HG03064 (cell line): ENCODE data around the gene TOR1AIP2.
"Not testable (repeated sequence)": the region's sequence is repeated elsewhere in the genome, so short reads cannot be mapped to it uniquely, and the experiment has no call there.

Experiments used
- ATAC-seq: cut with Tn5 transposase; IDR thresholded peaks from one replicate; pipeline ENCODE4 v1.9.1; 2021; ENCODE audit warnings: low read depth; ENCODE audit not compliant: unreplicated experiment

TOR1AIP2 gene

DNA sequence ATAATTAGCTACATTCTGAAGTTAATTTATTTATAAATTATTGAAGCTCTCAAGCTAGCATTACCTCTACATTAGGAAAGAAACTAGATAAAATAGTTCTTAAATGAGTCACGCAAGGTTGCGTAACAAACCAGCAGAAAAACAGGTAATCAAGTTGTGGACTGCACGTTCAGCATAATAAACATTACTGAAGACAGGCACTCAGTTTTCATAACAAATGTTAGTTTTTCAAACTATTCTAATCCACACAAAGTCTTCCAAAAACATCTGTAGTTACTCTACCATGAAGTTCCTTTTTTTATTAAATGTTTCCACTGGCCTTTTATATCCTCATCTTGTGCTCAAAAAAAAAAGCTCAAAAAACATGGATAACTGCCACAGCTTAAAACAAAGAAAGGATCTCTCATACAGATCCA, 1.3 kb downstream of the TOR1AIP2 start:
- ATAC-seq: no peak

DNA sequence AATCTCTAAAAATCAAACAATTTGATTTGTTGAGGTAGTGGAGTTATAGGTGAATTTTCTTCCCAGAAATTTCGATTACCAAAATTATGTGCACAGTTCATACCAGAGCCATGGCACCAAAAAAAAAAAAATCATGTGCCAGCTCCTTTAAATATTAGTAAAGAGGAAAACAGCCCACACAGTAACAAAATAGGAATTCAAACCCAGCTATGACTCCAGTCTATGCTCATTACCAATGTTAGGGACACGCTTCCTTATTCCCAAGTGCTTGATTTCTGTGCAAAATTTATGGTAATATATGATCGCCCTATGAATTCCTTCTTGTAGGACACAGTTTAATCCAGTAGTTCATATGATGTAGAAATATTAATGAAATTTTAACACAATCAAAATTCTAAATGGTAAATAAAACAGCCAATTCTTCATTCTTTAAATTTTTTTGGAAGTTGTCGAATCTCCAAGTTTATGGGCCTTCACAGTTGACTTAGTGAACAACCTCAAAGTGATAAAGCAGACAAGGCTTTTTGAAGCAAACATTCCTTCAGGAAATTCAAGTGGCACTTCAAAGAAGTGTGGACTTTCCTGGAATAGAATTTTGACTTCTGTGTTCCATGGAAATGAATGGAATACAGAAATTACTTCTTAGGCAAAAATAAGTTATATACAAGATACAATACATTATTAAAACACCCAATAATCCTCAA, 1.9 kb downstream of the TOR1AIP2 start:
- ATAC-seq: no peak

DNA sequence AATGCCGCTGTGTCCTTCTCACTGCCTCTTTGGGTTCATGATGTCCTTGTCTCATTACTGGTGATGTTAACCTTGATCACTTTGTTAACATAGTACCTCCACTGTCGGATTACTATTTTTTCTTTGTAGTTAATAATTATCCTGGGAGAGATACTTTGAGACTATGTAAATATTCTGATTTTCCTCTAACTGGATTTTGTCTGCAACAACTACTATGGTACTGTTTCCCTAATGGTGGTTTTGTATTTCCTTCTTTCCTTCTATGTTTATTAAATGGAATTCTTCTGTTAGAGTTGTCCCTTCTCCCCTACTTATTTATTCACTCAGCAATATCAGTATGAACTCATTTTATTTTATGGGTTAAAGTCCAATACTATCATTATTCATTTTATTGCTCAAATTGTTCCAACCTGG, 4.2 kb downstream of the TOR1AIP2 start:
- no peak for ATAC-seq

DNA sequence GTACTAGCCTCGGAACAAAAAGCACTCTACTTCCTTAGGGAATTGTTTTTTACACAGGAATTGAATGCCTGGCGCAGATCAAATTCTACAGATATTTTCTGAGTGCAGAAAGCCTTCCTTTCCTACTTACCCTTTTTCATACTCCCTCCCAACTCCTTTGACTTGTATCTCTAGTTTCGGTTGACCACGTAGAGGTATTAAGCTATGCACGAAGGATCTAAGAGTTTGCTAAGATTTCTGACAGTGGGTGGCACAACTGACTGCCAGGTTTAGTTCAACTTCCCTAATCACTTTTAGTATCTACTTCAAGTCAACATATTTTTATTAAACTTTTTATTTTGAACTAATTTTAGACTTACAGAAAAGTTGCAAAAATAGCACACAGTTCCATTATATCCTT, 5.0 kb downstream of the TOR1AIP2 start:
- ATAC-seq: no peak

DNA sequence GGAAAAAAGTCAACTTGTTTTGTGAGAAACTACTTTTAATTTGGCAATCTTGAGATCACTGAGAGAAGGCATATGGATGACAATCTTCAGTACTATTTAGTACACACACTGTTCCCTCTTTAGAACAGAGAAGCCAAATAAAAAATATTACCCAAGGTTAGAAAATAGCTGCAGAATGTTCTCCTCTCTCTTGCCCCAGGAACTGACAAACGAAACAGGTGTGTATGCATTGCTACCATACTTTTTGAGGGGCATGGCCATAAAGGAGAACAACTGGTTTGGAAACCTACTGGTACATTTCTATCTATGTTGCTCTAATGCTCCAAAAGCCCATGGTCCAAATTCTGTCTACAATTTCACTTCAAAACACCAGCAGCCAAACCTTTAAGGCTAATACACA, 5.7 kb downstream of the TOR1AIP2 start:
- ATAC-seq: no peak

DNA sequence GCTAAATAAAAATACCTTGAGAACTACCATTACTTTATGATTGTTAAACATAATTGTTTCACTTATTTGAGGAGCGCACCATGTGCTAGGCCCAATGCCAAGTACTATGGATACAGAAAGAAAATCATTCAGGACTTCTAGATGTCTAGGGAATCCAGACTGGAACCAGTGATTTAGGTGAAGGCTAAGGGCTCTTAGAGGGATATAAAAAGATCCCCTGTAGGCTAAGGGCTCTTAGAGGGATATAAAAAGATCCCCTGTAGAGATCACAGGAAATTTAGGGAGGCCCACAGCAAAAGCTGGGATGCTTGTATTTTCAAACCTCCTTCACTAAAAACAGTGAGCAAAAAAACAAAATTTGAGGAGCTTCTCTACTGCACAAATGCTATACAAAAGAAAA, 6.7 kb downstream of the TOR1AIP2 start:
- no peak for ATAC-seq

DNA sequence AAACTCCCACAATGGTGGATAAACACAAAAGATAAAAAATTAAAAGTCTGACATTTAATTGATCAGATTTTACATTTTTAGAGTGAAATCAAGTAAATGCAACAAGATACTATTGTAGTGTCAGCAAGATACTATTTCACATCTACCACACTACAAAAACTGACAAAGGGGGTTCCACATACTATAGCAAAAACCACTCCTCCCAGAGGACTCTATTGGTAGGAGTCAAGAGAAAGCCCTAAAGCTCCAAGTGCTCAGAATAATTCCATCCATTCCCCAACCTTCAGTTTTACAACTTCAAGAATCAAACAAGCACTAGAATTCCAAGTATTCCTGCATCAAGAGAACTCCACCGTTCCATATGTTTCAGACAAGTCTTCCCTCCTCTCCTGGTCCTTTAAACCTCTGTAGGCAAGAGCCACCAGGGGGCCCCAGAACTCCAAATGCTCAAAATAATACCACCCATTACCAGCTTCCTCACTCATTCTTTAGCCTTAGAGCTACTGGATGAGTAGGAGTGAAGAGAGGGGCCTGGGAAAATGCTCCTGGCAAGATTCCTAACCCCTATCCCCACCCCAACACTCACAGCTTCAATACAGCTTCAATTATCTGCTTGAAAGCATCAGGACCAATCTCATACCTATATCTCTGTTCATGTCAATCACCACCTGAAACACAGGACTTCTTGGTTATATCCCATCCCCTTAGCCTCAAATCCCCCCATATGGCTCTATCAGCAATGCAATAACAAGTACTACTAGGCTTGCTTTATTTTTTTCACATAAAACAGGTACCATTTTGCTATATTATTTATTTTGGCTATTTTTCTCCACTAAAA, 9.9 kb downstream of the TOR1AIP2 start:
- no peak for ATAC-seq

DNA sequence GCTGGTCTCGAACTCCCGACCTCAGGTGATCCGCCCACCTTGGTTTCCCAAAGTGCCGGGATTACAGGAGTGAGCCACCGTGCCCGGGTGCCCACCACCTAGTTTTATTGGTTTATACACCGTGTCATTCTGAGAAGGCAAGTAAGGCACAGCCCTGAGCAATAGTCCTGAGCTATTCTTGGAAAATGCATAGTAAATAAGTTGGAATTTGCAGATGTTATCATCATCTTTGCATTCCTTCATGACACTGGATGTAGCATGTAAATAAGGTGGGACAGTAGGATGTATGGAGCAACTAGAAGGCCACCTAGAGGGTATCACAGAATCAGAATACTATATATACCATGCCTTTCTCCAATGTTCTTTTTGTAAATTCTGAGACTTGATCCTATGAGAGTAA, 11.0 kb downstream of the TOR1AIP2 start:
- ATAC-seq: no peak

DNA sequence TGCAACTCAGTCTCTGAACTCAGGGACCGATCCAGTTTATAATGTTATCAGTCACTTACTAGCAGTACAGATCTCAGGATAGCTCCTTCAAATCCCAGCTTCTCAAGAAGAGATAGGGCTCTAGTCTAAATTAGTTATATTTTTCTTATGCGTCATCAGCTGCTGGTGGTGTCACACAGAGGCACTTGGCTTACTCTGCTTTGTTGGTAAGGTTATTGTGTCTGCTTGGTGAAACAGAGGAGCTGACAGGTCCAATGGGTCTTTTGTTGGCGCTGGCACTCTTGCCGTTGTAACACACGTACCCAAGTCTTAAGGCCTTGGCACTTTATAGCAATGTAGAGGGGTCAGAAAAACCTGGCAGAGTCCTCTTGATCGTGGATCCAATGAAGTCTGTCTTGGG, 12.2 kb downstream of the TOR1AIP2 start:
- ATAC-seq: no peak

DNA sequence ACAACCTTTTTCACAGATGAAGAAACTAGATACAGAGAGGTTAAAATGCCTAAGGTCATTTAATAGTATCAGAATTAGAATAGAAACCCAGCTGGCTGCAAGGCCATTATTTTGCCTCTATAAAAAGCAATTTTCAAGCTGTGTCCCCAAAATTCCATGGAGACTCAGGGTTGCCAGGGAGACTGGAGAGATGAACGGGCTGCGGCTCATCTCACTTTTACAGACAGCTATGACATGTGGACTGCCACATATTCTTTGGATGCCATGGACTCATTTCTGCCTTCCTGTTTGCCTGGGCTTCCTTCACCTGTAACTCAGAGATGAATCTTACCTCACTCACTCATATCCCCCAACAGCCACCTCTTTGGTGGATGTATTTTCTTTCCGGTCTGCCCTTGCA, 17.0 kb downstream of the TOR1AIP2 start:
- no peak for ATAC-seq

DNA sequence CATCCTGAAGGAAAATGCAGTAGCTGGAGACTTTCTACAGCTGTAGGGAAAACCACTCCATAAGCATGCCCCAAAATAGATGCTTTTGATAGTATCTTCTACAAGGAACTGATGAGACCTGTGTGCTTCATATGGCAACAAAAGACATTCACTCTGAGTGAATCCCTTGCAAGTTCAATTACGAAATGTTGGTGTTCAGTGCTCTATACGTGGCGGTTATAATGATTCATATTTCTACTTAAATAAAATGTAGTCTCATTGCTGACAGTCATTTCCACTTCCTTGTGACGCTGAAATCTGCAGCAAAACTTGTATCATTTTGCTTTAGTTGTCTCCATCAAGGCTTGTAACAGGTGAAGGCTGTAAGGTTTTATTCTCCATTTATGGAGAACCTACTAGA, 20.6 kb downstream of the TOR1AIP2 start:
- ATAC-seq: no peak

DNA sequence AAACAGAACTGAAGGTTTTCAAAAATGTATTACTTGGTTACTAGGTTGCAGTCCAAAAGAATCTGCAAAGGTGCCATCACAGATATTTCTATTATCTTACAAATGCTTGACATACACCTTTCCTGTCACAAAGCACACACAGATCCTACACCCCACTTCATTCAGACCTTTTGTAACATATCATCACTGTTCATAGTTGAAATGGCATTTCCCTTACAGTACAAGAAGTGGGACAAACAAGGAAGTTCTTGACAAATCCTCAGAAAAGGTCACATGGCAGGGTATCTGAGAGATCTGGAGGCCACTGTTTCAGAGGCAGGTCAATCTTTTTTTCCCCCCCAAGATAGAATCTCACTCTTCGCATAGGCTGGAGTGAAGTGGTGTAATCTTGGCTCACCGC, 21.3 kb downstream of the TOR1AIP2 start:
- no peak for ATAC-seq

DNA sequence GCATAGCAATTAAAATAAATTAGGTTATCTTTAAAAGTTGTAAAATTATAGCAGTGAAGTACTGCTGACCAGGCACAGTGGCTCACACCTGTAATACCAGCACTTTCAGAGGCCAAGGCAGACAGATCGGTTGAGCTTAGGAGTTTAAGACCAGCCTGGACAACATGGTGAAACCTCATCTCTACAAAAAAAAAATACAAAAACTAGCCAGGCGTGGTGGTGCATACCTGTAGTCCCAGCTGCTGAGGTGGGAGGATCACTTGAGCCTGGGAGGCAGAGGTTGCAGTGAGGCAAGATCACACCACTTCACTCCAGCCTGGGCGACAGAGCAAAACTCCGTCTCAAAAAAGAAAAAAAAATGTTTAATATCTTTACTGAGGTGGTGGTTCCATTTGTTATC, 21.8 kb downstream of the TOR1AIP2 start:
- ATAC-seq: not testable (repeated sequence)

DNA sequence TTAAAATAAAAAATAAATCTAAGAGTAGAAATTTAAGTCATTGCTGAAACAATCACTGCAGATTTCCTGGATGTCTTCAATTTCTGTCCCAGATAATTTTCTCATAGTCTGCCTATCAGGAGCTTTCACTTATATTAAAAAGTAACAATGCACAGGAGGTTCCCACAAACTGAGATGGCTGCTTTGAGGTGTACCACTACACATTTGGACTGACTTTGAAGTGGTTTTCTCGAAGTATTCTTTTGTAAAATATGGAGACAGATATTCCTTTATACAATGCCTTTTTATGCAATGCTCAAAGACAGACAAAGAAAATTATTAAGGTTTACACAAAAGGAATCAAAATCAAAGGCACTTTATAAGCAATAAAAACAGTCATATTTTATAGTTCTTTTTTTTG, 24.5 kb downstream of the TOR1AIP2 start:
- ATAC-seq: no peak

DNA sequence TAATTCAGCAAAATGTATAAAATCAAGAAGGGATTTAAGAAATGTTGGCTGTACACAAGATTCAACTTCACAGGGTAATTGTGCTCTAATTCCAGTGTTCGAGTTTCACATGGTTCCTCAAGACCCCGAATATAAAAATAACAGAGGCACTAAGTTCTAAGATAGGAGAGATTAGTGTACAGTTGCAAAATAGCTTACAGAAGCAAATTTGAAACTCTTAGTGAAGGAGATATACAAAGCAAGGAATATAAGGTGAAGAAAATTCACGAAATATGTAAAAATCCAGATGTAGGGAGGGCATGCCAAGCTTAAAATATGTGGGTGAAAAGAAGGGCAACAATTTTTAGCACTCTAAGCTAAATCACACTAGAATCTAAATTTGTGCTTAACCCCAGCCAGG, 29.4 kb downstream of the TOR1AIP2 start:
- ATAC-seq: no peak

DNA sequence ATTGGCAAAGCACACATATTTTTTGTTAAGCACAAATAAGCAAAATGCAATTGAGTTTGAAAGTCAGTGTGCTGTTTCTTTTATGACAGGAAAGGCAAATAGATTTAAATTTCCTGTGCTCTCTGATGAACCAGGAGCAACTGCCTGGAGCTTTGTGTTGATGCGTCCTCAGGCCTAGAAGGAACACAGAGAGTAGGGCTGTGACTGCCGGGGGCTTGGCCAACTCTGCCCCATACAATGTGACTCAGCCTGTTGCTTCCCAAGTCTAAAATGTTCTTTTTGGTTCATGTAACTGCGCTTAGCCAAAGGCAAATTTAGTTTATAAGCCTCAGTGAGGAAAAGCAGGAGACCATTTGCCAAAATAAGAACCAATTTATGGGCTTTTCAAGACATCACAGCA, 37.5 kb downstream of the TOR1AIP2 start:
- ATAC-seq: no peak

DNA sequence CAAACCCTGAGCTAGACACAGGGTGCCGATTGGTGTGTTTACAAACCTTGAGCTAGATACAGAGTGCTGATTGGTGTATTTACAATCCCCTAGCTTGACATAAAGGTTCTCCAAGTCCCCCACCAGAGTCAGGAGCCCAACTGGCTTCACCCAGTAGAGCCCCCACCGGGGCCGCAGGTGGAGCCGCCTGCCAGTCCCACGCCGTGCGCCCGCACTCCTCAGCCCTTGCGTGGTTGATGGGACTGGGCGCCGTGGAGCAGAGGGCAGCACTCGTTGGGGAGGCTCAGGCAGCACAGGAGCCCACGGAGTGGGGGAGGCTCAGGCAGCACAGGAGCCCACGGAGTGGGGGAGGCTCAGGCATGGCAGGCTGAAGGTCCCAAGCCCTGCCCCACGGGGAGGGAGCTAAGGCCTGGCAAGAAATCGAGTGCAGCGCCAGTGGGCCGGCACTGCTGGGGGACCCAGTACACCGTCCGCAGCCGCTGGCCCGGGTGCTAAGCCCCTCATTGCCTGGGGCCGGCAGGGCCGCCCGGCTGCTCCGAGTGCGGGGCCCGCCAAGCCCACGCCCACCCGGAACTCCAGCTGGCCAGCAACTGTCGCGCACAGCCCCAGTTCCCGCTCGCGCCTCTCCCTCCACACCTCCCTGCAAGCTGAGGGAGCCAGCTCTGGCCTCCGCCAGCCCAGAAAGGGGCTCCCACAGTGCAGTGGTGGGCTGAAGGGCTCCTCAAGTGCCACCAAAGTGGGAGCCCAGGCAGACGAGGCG, 40.7 kb downstream of the TOR1AIP2 start:
- ATAC-seq: not testable (repeated sequence)

DNA sequence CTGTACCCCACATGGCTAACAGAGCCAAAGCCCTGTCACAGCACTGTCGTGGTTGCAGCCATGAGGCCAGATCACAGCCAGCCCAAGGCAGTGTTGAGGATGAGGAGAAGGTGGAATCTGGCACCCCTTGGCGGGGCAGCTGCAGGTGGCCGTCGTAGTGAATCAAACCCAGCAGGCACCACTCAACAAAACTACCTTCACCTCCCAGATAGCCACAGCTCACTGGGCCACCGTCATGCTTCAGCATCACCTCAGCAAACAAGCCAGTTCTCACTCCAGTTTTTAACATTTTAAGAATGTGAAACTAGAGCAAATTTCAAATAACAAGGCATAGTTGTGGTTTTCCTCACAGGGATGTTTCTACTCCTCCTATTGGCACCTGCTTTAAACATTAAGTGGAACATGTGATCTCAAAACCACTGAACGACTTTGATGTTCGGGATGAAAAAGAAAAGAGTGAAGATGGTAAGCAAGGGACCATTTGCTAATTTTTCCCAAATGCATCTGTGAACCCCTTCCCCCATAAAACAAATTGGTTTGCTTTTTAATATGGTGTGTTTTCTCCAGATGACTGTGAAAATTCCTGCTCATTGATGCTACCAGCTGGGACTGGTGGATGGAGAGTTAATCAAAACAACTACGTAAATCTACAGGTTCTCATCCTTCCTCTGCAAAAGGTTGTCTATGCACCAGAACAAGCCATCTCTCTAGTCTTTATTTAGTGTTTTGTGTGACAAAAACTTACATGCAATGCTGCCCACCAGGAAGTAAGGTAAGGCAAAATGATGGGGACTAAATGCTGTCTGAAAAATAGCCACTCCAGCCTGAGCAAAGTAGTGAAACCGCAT, 45.5 kb downstream of the TOR1AIP2 start:
- no peak for ATAC-seq

DNA sequence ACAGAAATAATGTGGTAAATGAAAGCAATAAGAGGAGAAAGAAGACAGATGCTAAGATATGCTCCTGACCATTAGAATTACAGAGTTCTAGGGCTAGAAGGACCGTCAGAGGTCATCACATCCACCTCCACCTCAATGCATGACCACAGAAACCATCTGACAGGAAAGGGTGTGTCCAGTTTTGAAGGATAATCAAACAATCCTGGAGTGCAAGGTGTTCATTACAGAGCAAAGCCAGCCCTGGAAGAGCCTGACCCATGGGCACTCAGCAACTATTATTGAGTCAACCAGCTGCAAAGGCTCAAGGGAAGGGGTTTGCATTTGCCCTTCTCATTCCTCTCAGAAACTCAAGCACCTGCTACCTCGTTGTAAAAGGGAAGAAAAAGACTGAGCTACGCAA, 46.4 kb downstream of the TOR1AIP2 start:
- ATAC-seq: no peak

DNA sequence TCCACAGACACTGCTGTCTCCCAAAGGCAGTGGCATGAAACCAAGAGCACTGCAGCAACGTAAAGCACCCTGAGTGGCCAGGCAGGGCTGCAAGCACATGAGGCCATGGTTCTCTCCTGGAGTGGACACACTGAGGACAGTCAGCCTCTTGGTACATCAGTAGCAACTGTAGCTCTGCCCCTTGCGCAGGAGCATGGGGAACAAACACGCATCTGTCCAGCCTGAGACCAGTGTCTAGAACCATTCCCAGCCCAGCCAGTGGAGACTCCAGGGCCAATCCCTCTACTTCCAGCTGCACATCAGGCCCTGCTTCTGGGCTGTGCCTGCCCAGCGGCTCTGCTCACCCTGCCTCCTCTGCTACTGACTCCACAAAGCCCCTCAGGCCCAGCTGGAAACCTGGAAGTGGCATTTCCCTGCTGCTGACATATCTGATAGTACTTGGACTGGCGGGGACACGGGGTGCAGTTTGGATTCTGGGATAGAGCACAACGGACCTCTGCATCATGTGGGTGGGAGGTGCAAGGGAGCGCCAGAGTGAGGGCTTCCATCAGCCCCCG, 49.0 kb downstream of the TOR1AIP2 start:
- ATAC-seq: no peak
